ENCODE measurements around the gene PRLR. TPM values are rescaled to one million over a fixed set of nuclear protein-coding genes. Genes with fewer than 3 reads are reported as not detected.
"Not testable (repeated sequence)": the region's sequence is repeated elsewhere in the genome, so short reads cannot be mapped to it uniquely, and the experiment has no call there.

PRLR gene
- polyA plus RNA-seq, 4 donors: 32.9 to 53.2 (median 34.7) TPM

GRCh38 chr5:35045280-35045679, 185.0 kb downstream of the PRLR start:
- DNase-seq (ENCODE audit: low read depth in 4 of 4, low spot score in 3 of 4): no peak

- DNase-seq (ENCODE audit: low read depth in 4 of 4, low spot score in 3 of 4): no peak
Measured at GRCh38 chr5:35044649-35045048, 185.6 kb downstream of the PRLR start.

- no peak for DNase-seq (ENCODE audit: low read depth in 4 of 4, low spot score in 3 of 4)
Measured at GRCh38 chr5:35042781-35043180, 187.5 kb downstream of the PRLR start.

- no peak for DNase-seq (ENCODE audit: low read depth in 4 of 4, low spot score in 3 of 4)
Measured at GRCh38 chr5:35041261-35041660, 189.0 kb downstream of the PRLR start.

GRCh38 chr5:35038891-35039290, 191.4 kb downstream of the PRLR start:
- DNase-seq (ENCODE audit: low read depth in 4 of 4, low spot score in 3 of 4): no peak

GRCh38 chr5:35036536-35036935, 193.8 kb downstream of the PRLR start:
- DNase-seq (ENCODE audit: low read depth in 4 of 4, low spot score in 3 of 4): no peak

- DNase-seq (ENCODE audit: low read depth in 4 of 4, low spot score in 3 of 4): not testable (repeated sequence)
Measured at GRCh38 chr5:35035929-35036328, 194.4 kb downstream of the PRLR start.

- DNase-seq (ENCODE audit: low read depth in 4 of 4, low spot score in 3 of 4): no peak
Measured at GRCh38 chr5:35035271-35035670, 195.0 kb downstream of the PRLR start.

- DNase-seq (ENCODE audit: low read depth in 4 of 4, low spot score in 3 of 4): no peak
Measured at GRCh38 chr5:35032356-35032755, 197.9 kb downstream of the PRLR start.

GRCh38 chr5:35031276-35031675, 199.0 kb downstream of the PRLR start:
- no peak for DNase-seq (ENCODE audit: low read depth in 4 of 4, low spot score in 3 of 4)

- DNase-seq (ENCODE audit: low read depth in 4 of 4, low spot score in 3 of 4): no peak
Measured at GRCh38 chr5:35030426-35031100, 199.7 kb downstream of the PRLR start.

GRCh38 chr5:35029333-35029732, 201.0 kb downstream of the PRLR start:
- no peak for DNase-seq (ENCODE audit: low read depth in 4 of 4, low spot score in 3 of 4)

- no peak for DNase-seq (ENCODE audit: low read depth in 4 of 4, low spot score in 3 of 4)
Measured at GRCh38 chr5:35026941-35027340, 203.3 kb downstream of the PRLR start.

GRCh38 chr5:35026280-35026840, 203.9 kb downstream of the PRLR start:
- no peak for DNase-seq (ENCODE audit: low read depth in 4 of 4, low spot score in 3 of 4)

GRCh38 chr5:35024911-35025510, 205.3 kb downstream of the PRLR start:
- DNase-seq (ENCODE audit: low read depth in 4 of 4, low spot score in 3 of 4): no peak

- no peak for DNase-seq (ENCODE audit: low read depth in 4 of 4, low spot score in 3 of 4)
Measured at GRCh38 chr5:35023391-35024178, 206.7 kb downstream of the PRLR start.

- no peak for DNase-seq (ENCODE audit: low read depth in 4 of 4, low spot score in 3 of 4)
Measured at GRCh38 chr5:35016174-35017051, 213.9 kb downstream of the PRLR start.

- no peak for DNase-seq (ENCODE audit: low read depth in 4 of 4, low spot score in 3 of 4)
Measured at GRCh38 chr5:35015063-35015462, 215.2 kb downstream of the PRLR start.

GRCh38 chr5:35012796-35013195, 217.5 kb downstream of the PRLR start:
- no peak for DNase-seq (ENCODE audit: low read depth in 4 of 4, low spot score in 3 of 4)

- DNase-seq (ENCODE audit: low read depth in 4 of 4, low spot score in 3 of 4): no peak
Measured at GRCh38 chr5:35012365-35012764, 217.9 kb downstream of the PRLR start.

Measured in right renal pelvis (tissue), 4 donors.